ENCODE measurements around the gene CMTM1. TPM values are rescaled to one million over a fixed set of nuclear protein-coding genes. Genes with fewer than 3 reads are reported as not detected.
A peak's percentile ranks its signal among the peaks of the same experiment; 100 is the strongest.
"Not testable (repeated sequence)": the region's sequence is repeated elsewhere in the genome, so short reads cannot be mapped to it uniquely, and the experiment has no call there.

CMTM1 gene
- polyA plus RNA-seq, 4 donors = 0.36 to 2.4 TPM; not detected in 2

GRCh38 chr16:66605177-66605978 is 39.1 kb downstream of the CMTM1 start:
- peak overlapping the region; percentile 48 to 67 (median 65) for H3K27ac ChIP-seq (ENCODE audit: low read depth in 1 of 3, low read length in 2 of 3)
- FAIRE-seq = no peak
- H3K4me3 ChIP-seq (ENCODE audit: low read depth in 1 of 3, low read length in 3 of 3) = peak overlapping the region; percentile 59 to 73 (median 71)
- DNase-seq = peak in 1 of 2 donors; percentile 63
- H3K27me3 ChIP-seq (ENCODE audit: control insufficient read depth in 3 of 3, insufficient read depth in 3 of 3, low read length in 3 of 3) = peaks cover 0 to 14% (median 0%) of the 10 kb centered on the region in 3 donors
- H3K4me1 ChIP-seq (ENCODE audit: control insufficient read depth in 3 of 3, insufficient read depth in 2 of 3, low read depth in 1 of 3, low read length in 2 of 3) = peaks cover 0 to 17% (median 0%) of the 10 kb centered on the region in 3 donors
- 4 to 16% (median 15%) methylated on average over 32 to 61 of the region's 61 CpGs for WGBS, 3 donors
- peaks cover 0 to 38% (median 0%) of the 10 kb centered on the region in 3 donors for H3K36me3 ChIP-seq (ENCODE audit: control insufficient read depth in 3 of 3, insufficient read depth in 2 of 3, low read depth in 1 of 3, low read length in 3 of 3)
- H3K9me3 ChIP-seq (ENCODE audit: control insufficient read depth in 2 of 2, insufficient read depth in 1 of 2, low read depth in 1 of 2, low read length in 1 of 2) = peaks cover 0 to 10% of the 10 kb centered on the region in 2 donors

GRCh38 chr16:66605979-66606751 is 39.9 kb downstream of the CMTM1 start:
- peak overlapping the region in 2 of 3 donors; percentile 71 to 73 for H3K4me3 ChIP-seq (ENCODE audit: low read depth in 1 of 3, low read length in 3 of 3)

GRCh38 chr16:66608241-66609138 is 42.3 kb downstream of the CMTM1 start:
- peaks cover 0 to 14% (median 0%) of the 10 kb centered on the region in 3 donors for H3K27me3 ChIP-seq (ENCODE audit: control insufficient read depth in 3 of 3, insufficient read depth in 3 of 3, low read length in 3 of 3)
- WGBS, 3 donors = 35 to 37% (median 37%) methylated on average over 17 of the region's 17 CpGs
- DNase-seq (peak; percentile 81 to 92), FAIRE-seq (no peak)
- peaks cover 0 to 16% (median 0%) of the 10 kb centered on the region in 3 donors for H3K4me1 ChIP-seq (ENCODE audit: control insufficient read depth in 3 of 3, insufficient read depth in 2 of 3, low read depth in 1 of 3, low read length in 2 of 3)
- no peak overlapping the region for H3K4me3 ChIP-seq (ENCODE audit: low read depth in 1 of 3, low read length in 3 of 3)
- no peaks in the 10 kb centered on the region for H3K9me3 ChIP-seq (ENCODE audit: control insufficient read depth in 2 of 2, insufficient read depth in 1 of 2, low read depth in 1 of 2, low read length in 1 of 2)
- H3K36me3 ChIP-seq (ENCODE audit: control insufficient read depth in 3 of 3, insufficient read depth in 2 of 3, low read depth in 1 of 3, low read length in 3 of 3) = peaks cover under 1 to 62% (median 4%) of the 10 kb centered on the region in 3 donors
- no peak overlapping the region for H3K27ac ChIP-seq (ENCODE audit: low read depth in 1 of 3, low read length in 2 of 3)

More at GRCh38 chr16:66605979-66606751, 39.9 kb downstream of the CMTM1 start:
- peaks cover 0 to 14% (median 0%) of the 10 kb centered on the region in 3 donors for H3K27me3 ChIP-seq (ENCODE audit: control insufficient read depth in 3 of 3, insufficient read depth in 3 of 3, low read length in 3 of 3)
- WGBS, 3 donors = 58 to 74% (median 62%) methylated on average over 10 of the region's 10 CpGs
- peaks cover 0 to 7% of the 10 kb centered on the region in 2 donors for H3K9me3 ChIP-seq (ENCODE audit: control insufficient read depth in 2 of 2, insufficient read depth in 1 of 2, low read depth in 1 of 2, low read length in 1 of 2)
- DNase-seq = no peak
- peaks cover 0 to 46% (median 4%) of the 10 kb centered on the region in 3 donors for H3K36me3 ChIP-seq (ENCODE audit: control insufficient read depth in 3 of 3, insufficient read depth in 2 of 3, low read depth in 1 of 3, low read length in 3 of 3)
- no peak for FAIRE-seq
- H3K27ac ChIP-seq (ENCODE audit: low read depth in 1 of 3, low read length in 2 of 3) = peak overlapping the region in 2 of 3 donors; percentile 14 to 65
- H3K4me1 ChIP-seq (ENCODE audit: control insufficient read depth in 3 of 3, insufficient read depth in 2 of 3, low read depth in 1 of 3, low read length in 2 of 3) = peaks cover 0 to 17% (median 0%) of the 10 kb centered on the region in 3 donors

- 69 to 85% (median 81%) methylated on average over 10 to 12 of the region's 12 CpGs for WGBS, 3 donors
- H3K9me3 ChIP-seq (ENCODE audit: control insufficient read depth in 2 of 2, insufficient read depth in 1 of 2, low read depth in 1 of 2, low read length in 1 of 2) = no peaks in the 10 kb centered on the region
- peaks cover 3 to 64% (median 8%) of the 10 kb centered on the region in 3 donors for H3K36me3 ChIP-seq (ENCODE audit: control insufficient read depth in 3 of 3, insufficient read depth in 2 of 3, low read depth in 1 of 3, low read length in 3 of 3)
- no peak overlapping the region for H3K4me3 ChIP-seq (ENCODE audit: low read depth in 1 of 3, low read length in 3 of 3)
- FAIRE-seq = no peak
- no peak for DNase-seq
- no peak overlapping the region for H3K27ac ChIP-seq (ENCODE audit: low read depth in 1 of 3, low read length in 2 of 3)
- H3K27me3 ChIP-seq (ENCODE audit: control insufficient read depth in 3 of 3, insufficient read depth in 3 of 3, low read length in 3 of 3) = peaks cover 0 to 7% (median 0%) of the 10 kb centered on the region in 3 donors
- H3K4me1 ChIP-seq (ENCODE audit: control insufficient read depth in 3 of 3, insufficient read depth in 2 of 3, low read depth in 1 of 3, low read length in 2 of 3) = peaks cover 0 to 10% (median 0%) of the 10 kb centered on the region in 3 donors
Measured at GRCh38 chr16:66609139-66609510, 42.9 kb downstream of the CMTM1 start.

GRCh38 chr16:66610111-66610820 is 44.0 kb downstream of the CMTM1 start:
- H3K4me3 ChIP-seq (ENCODE audit: low read depth in 1 of 3, low read length in 3 of 3) = no peak overlapping the region
- DNase-seq = no peak
- H3K9me3 ChIP-seq (ENCODE audit: control insufficient read depth in 2 of 2, insufficient read depth in 1 of 2, low read depth in 1 of 2, low read length in 1 of 2) = no peaks in the 10 kb centered on the region
- peaks cover 3 to 73% (median 12%) of the 10 kb centered on the region in 3 donors for H3K36me3 ChIP-seq (ENCODE audit: control insufficient read depth in 3 of 3, insufficient read depth in 2 of 3, low read depth in 1 of 3, low read length in 3 of 3)
- H3K27me3 ChIP-seq (ENCODE audit: control insufficient read depth in 3 of 3, insufficient read depth in 3 of 3, low read length in 3 of 3) = peaks cover 0 to 5% (median 0%) of the 10 kb centered on the region in 3 donors
- no peak overlapping the region for H3K27ac ChIP-seq (ENCODE audit: low read depth in 1 of 3, low read length in 2 of 3)
- FAIRE-seq = no peak
- 87 to 88% (median 87%) methylated on average over 14 of the region's 14 CpGs for WGBS, 3 donors
- peaks cover 0 to 8% (median 0%) of the 10 kb centered on the region in 3 donors for H3K4me1 ChIP-seq (ENCODE audit: control insufficient read depth in 3 of 3, insufficient read depth in 2 of 3, low read depth in 1 of 3, low read length in 2 of 3)

DNA sequence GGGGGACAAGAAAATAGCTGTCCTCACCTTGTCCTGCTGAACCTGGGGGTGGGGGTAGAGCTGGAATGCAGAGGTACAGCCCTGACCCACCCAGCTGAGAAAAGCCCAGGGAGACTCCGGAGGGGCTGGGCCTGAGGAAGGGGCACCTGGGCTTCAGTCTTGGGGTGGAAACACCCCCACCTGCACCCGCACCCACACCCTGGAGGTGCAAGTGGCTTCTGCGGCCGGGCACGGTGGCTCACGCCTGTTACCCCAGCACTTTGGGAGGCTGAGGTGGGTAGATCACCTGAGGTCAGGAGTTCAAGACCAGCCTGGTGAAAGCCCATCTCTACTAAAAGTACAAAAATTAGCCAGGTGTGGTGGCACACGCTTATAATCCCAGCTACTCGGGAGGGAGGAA is 45.7 kb downstream of the CMTM1 start:
- not testable (repeated sequence) for H3K9me3 ChIP-seq (ENCODE audit: control insufficient read depth in 2 of 2, insufficient read depth in 1 of 2, low read depth in 1 of 2, low read length in 1 of 2); FAIRE-seq; H3K4me3 ChIP-seq (ENCODE audit: low read depth in 1 of 3, low read length in 3 of 3); H3K27ac ChIP-seq (ENCODE audit: low read depth in 1 of 3, low read length in 2 of 3); H3K4me1 ChIP-seq (ENCODE audit: control insufficient read depth in 3 of 3, insufficient read depth in 2 of 3, low read depth in 1 of 3, low read length in 2 of 3); DNase-seq; H3K27me3 ChIP-seq (ENCODE audit: control insufficient read depth in 3 of 3, insufficient read depth in 3 of 3, low read length in 3 of 3)
- peaks cover 3 to 82% (median 12%) of the 10 kb centered on the region in 3 donors for H3K36me3 ChIP-seq (ENCODE audit: control insufficient read depth in 3 of 3, insufficient read depth in 2 of 3, low read depth in 1 of 3, low read length in 3 of 3)
- WGBS, 3 donors = 89 to 95% (median 93%) methylated on average over 8 of the region's 8 CpGs

GRCh38 chr16:66612422-66612821 is 46.2 kb downstream of the CMTM1 start:
- no peaks in the 10 kb centered on the region for H3K9me3 ChIP-seq (ENCODE audit: control insufficient read depth in 2 of 2, insufficient read depth in 1 of 2, low read depth in 1 of 2, low read length in 1 of 2)
- no peak overlapping the region for H3K4me3 ChIP-seq (ENCODE audit: low read depth in 1 of 3, low read length in 3 of 3)
- WGBS, 3 donors = 84 to 95% (median 84%) methylated on average over 14 of the region's 14 CpGs
- H3K27ac ChIP-seq (ENCODE audit: low read depth in 1 of 3, low read length in 2 of 3) = no peak overlapping the region
- H3K36me3 ChIP-seq (ENCODE audit: control insufficient read depth in 3 of 3, insufficient read depth in 2 of 3, low read depth in 1 of 3, low read length in 3 of 3) = peaks cover 3 to 80% (median 12%) of the 10 kb centered on the region in 3 donors
- H3K4me1 ChIP-seq (ENCODE audit: control insufficient read depth in 3 of 3, insufficient read depth in 2 of 3, low read depth in 1 of 3, low read length in 2 of 3) = peaks cover 0 to 2% (median 0%) of the 10 kb centered on the region in 3 donors
- no peaks in the 10 kb centered on the region for H3K27me3 ChIP-seq (ENCODE audit: control insufficient read depth in 3 of 3, insufficient read depth in 3 of 3, low read length in 3 of 3)
- FAIRE-seq = no peak
- DNase-seq = no peak

Data from small intestine (tissue), 7 donors.